ENCODE results near the gene CSRP2. TPM values are rescaled to one million over a fixed set of nuclear protein-coding genes. Genes with fewer than 3 reads are reported as not detected.

CSRP2 gene
- total RNA-seq, 1 experiment from 2014 or later = 158 TPM

DNA sequence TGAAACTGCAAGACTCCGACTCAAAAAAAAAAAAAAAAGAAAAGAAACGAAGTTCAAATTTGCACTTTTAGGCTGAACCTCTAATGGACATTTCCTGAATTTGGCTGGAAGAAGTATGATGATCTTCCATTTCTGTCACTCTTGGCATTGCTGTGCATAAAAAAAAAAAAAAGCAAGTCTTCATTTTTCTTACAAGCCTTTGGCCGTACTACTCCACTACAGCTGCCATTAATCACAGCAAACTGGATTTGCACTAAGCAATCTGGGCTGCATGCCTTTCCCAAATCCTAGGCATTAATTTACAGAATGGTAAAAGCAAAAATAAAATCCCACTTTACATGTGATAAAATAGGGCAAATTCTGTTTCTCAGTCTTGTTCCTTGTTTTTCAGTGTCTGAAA, 7.1 kb downstream of the CSRP2 start:
- peaks cover 3% of the 10 kb centered on the region for H3K79me1 ChIP-seq (ENCODE audit: insufficient read depth, low read depth, low read length, poor library complexity, severe bottlenecking)
- H3K79me2 ChIP-seq (ENCODE audit: insufficient read depth, low read length) = peaks cover 10% of the 10 kb centered on the region; the same call in 1 of the 2 replicates
- H3K27ac Mint-ChIP-seq = peak overlapping the region in 1 of 3 experiments; percentile 21; a peak in 1 of 7 replicates

More for the DNA sequence above, 7.1 kb downstream of the CSRP2 start:
- Histone ChIP-seq H4K8ac (replicated peaks; ENCODE audit: insufficient read length, low read depth, low read length) (no peak overlapping the region), H4K5ac (ENCODE audit: insufficient read length, low read depth, low read length) (no peak overlapping the region), H3K18ac (ENCODE audit: insufficient read length, low read depth, low read length) (no peak overlapping the region), H2BK12ac (ENCODE audit: insufficient read length, low read depth, low read length) (no peak overlapping the region), H4K20me1 (ENCODE audit: control insufficient read depth, insufficient read depth, insufficient read length) (no peaks in the 10 kb centered on the region), H2BK20ac (ENCODE audit: low read depth, low read length, poor library complexity, severe bottlenecking) (no peak overlapping the region), H3K23me2 (ENCODE audit: insufficient read length, low read depth, low read length, poor library complexity, severe bottlenecking) (no peaks in the 10 kb centered on the region), H2BK15ac (ENCODE audit: low read depth, low read length) (no peak overlapping the region), H4K91ac (ENCODE audit: insufficient read length, low read depth, low read length) (no peak overlapping the region), H3K4me2 (ENCODE audit: insufficient read depth, insufficient read length, low read length) (no peak overlapping the region), H3T11ph (ENCODE audit: low read length) (no peak overlapping the region), H2AFZ (ENCODE audit: low read length) (no peak overlapping the region), H2AK5ac (ENCODE audit: insufficient read length, low read length) (no peak overlapping the region), H3K9me3 (ENCODE audit: control insufficient read depth, low read depth, low read length) (no peaks in the 10 kb centered on the region), H3K56ac (ENCODE audit: insufficient read length, low read depth, low read length) (no peak overlapping the region), H2BK120ac (ENCODE audit: low read depth, low read length, poor library complexity, severe bottlenecking) (no peak overlapping the region), H3K27me3 (ENCODE audit: insufficient read depth, low read length) (no peaks in the 10 kb centered on the region), H2BK5ac (ENCODE audit: insufficient read length, low read length) (no peak overlapping the region), H3K23ac (ENCODE audit: insufficient read length, low read depth, low read length) (no peak overlapping the region), H3K14ac (ENCODE audit: insufficient read depth, low read length) (no peak overlapping the region), H3K9ac (ENCODE audit: extremely low read depth, insufficient read length, low read length) (no peak overlapping the region), H3K4ac (ENCODE audit: low read depth, low read length) (no peak overlapping the region), H3K4me1 (ENCODE audit: insufficient read depth, low read length) (peaks cover 13% of the 10 kb centered on the region), H3K27ac (ENCODE audit: insufficient read length, low read depth, low read length) (no peak overlapping the region)
- no peak for DNase-seq
- WGBS (ENCODE audit: extremely low coverage, insufficient read length, low lambda C conversion rate) = no CpG with 5 or more reads among the region's 3 CpGs
- TF ChIP-seq, protein P1, sequence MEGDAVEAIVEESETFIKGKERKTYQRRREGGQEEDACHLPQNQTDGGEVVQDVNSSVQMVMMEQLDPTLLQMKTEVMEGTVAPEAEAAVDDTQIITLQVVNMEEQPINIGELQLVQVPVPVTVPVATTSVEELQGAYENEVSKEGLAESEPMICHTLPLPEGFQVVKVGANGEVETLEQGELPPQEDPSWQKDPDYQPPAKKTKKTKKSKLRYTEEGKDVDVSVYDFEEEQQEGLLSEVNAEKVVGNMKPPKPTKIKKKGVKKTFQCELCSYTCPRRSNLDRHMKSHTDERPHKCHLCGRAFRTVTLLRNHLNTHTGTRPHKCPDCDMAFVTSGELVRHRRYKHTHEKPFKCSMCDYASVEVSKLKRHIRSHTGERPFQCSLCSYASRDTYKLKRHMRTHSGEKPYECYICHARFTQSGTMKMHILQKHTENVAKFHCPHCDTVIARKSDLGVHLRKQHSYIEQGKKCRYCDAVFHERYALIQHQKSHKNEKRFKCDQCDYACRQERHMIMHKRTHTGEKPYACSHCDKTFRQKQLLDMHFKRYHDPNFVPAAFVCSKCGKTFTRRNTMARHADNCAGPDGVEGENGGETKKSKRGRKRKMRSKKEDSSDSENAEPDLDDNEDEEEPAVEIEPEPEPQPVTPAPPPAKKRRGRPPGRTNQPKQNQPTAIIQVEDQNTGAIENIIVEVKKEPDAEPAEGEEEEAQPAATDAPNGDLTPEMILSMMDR (conservative IDR thresholded peaks at IDR 0.05) = no peak
- Mint-ChIP-seq H3K4me1 (peaks cover 50 to 60% of the 10 kb centered on the region in 2 experiments), H3K36me3 (ENCODE audit: insufficient read depth in 1 of 3, low read depth in 3 of 3) (peaks cover 11 to 22% (median 17%) of the 10 kb centered on the region in 3 experiments; a peak in 6 of 7 replicates), H3K4me3 (no peak overlapping the region), H3K9me3 (no peaks in the 10 kb centered on the region), H3K27me3 (ENCODE audit: low read depth) (no peaks in the 10 kb centered on the region)

Data from H9 (cell line).